ENCODE measurements around the gene DISC1.
"Not testable (repeated sequence)": the region's sequence is repeated elsewhere in the genome, so short reads cannot be mapped to it uniquely, and the experiment has no call there.

The DISC1 gene

DNA sequence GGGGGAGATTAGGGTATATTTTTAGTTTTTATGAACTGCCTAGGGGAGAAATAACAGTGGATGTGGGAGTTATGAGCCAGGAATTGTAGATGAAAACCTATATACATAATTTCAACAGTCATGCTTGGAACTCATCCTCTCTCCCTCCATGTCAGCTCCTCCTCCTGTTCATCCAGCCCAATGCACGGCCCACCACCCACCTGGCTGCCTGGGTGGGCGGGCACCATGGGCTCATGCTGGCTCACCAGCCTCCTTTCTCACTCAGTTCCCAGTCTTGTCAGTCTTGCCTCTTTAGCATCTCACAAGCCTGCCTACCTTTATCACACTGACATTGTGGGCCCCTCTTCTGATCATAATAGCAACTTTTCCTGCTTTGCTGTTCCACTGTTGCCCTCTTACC is 336.0 kb downstream of the DISC1 start:
- no peak for DNase-seq (ENCODE audit: low read depth)

DNA sequence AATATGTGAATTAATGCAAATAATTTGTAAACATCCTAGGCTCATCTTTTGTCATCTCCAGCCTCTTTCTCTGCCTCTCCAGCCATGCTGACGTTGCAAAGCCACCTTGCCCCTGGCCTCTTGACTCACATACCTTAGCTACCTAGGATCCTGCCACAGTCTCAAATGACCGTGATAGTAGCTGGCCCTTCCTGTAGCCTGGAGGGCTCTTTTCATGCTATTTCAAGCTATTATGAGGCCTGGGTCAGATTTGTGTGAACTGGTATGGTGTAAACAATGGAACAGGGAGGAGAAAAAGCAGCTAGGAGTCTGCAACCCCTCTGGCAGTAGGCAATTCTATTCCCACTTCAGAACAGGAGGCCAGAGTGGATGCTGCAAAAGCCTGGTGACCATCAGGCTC is 337.7 kb downstream of the DISC1 start:
- DNase-seq (ENCODE audit: low read depth) = no peak

DNA sequence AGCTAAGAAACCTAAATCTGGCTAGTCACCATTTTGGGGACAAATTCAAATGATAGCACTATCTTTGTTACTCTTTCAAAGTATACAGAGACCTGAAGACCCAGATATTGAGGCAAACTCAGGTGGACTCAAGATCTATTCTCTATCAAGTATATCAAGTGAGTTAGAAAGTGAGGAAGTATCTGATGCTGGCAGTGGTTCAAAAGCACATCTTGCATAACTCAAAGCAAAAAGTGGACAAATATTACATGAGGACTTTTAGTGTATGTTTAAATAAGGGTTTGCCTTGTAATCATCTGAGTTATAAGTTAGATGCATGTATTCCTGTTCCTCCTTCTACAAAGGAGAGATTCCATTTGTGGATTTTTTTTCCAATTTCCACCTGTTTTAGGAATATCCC is 338.4 kb downstream of the DISC1 start:
- DNase-seq (ENCODE audit: low read depth) = no peak

DNA sequence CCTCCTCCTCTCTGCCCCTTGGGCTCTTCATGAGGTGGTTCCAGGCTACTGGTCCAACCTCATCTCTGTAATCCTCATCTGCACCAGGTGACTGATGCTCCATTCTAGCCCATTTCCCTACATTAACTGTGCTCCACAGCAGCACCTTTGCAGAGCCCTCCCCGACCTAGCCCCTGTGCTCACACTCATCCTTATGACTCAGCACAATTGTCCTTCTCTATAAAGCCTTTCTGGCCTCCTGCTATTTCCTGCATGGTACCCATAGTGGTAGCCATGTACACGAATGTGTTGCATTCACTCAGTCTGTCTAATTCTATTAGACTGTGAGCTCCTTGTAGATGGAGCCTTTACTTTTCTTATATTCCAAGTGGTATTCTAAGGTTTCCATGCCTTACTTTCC is 339.0 kb downstream of the DISC1 start:
- no peak for DNase-seq (ENCODE audit: low read depth)

DNA sequence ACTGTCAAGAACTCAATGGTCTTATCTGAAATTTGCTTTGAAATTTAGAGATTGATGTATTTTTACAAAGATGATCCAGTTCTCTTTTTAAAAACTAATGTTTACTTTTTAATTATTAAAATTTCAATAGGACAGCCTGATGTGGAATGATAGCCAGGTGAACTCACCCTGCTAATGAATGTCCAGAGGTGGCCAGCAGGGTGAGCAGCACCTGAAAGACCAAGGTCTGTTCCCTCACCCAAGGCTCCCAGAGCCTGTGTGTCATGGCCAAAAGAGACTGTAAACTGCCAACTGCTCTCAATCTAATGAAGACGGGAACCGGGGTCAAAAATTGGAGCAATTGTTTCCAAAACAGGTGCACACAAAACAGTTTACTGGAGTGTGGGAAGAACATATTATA is 340.4 kb downstream of the DISC1 start:
- no peak for DNase-seq (ENCODE audit: low read depth)

DNA sequence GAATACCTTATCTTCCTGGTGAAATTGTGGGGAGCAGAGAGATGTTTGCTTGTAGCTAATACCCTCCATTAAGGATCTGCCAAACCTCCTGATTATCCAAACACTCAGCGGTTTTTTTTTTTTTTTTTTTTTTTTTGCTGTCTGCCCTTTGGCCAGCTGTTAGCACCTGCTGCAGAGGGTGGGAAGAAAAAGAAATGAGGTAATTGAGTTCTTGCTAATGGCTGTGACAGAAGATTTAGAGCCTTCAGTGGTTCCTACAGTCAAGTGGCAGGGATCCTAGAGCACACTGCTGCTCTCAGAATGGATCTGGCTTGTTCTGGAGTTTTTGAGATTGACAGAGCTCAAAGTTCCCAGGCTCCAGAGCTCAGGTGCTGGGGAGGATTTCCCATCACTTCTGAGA is 342.5 kb downstream of the DISC1 start:
- no peak for DNase-seq (ENCODE audit: low read depth)

DNA sequence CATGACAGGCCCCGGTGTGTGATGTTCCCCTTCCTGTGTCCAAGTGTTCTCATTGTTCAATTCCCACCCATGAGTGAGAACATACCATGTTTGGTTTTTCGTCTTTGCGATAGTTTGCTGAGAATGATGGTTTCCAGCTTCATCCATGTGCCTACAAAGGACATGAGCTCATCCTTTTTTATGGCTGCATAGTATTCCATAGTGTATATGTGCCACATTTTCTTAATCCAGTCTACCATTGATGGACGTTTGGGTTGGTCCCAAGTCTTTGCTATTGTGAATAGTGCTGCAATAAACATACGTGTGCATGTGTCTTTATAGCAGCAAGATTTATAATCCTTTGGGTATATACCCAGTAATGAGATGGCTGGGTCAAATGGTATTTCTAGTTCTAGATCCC is 343.2 kb downstream of the DISC1 start:
- not testable (repeated sequence) for DNase-seq (ENCODE audit: low read depth)

DNA sequence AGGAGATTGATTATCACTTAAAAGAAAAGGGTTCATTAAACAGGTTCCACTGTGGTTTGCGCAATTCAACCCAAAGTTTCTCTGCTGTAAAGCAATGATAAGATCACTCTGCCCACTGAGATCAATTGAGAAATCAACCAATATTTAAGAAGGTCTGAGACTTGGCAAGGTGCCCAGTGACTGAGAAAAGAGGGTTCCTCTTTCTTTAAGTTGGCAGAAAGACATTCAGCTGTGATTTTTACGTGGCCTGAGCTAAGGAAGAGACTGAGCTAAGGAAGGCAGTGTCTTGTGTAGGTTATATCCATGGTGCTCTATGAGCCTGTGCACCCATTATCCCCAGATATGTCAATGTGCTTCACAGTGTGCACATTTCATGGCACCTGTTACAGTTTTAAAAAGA is 344.1 kb downstream of the DISC1 start:
- DNase-seq (ENCODE audit: low read depth) = no peak

DNA sequence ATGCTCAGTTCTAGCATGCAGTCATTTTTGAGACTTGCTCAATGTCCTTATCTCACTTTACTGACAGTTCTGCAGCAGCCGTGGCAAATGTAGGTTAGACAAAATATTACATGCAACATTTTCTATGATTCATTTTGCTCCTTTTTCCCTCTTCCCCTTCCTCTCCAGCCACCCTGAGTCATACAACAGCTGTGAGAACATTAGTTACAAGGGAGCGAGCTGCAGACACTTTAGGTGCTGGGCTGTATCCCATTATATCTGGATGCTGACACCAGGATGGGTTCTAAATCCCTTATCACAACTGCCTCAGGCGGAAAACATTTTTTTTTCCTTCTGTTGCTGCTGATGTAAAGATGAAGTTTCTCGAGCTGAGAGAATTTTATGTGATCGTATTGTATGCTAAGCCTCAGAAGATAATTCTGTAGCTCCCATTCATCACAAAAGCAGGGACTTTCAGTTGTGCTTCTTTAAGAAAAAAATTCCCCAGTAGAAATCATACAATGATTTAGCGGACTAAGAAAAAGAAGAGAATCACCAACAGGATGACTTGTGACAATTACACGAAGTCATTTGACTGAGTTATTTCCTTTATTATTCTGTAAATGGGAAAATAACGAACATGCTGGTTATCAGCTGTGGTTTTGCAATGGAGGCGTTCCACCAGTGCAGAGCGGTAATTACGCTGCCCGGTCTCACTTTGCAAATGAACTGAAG is 345.0 kb downstream of the DISC1 start:
- peak; percentile 36 for DNase-seq (ENCODE audit: low read depth)

DNA sequence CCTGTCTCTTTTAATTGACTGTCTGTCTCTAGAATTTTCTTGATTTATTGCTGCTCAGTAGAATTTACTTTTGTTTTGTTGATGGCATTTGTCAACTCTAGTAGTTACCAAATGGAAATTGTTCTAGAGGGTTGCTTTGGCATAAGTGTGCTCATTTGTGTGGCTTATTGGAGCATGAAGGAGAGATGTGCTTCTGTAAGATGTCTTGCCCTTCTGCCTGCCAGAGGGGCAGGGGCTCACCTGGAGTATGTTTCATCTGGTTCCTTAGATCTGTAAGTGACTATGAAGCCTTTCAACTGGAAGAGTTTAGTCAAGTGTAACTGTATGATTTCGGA is 345.5 kb downstream of the DISC1 start:
- DNase-seq (ENCODE audit: low read depth) = no peak

DNA sequence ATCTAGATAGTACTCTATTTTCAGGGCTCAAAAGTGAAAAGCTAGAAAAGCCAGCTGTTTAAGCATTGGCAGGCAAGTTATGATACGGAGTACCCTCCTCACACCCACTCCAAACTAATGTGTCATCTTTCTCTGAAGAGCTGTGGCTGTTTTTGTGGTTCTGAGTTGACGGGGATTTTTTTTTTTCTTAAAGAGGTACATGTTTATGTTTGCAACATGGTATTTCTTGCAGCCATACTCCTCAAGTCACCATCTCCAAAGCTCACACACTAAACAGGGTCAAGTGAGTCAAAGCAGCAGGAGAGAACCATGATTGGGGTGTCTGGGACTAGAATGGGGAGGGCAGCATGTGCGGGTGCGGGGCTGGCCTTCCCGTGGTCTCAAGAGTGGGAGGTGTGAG is 347.2 kb downstream of the DISC1 start:
- DNase-seq (ENCODE audit: low read depth) = no peak

DNA sequence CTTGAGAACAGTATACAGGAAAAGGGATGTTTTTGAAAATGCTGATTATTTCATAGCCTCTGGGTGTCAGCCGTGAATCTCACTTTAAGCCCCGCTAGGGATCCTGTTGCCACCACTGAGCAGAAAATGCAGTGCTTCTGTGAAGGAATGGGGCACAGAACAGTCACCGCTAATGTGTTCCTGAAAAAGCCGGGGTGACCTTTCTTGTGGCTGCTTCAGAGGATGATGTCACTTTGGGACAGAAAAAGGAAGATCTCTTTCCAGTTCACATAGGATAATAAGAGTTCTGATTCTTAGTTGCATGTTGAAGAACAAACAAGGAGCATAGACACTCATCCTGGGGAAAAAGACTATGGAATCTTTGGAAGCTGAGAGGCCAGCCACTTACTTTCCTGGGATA is 349.6 kb downstream of the DISC1 start:
- DNase-seq (ENCODE audit: low read depth) = no peak

DNA sequence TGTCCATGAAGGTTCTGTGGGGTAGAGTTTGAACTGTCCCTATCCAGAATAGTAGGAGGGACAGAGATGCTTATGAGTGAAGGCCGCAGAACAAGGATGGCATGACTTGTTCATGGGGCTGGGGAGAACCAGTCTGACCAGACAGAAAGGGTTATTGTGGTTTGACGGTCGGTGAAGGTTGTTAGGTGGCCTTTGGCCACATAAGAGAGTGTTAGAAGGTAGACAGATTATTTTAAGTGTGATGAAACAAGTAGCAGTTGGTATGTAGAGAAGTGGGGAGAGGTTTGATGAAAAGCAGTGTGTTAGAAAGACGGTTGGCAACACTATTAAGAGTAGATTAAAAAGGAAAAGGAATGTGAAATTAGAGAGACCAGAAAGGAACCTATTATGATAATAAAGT is 355.1 kb downstream of the DISC1 start:
- DNase-seq (ENCODE audit: low read depth) = no peak

DNA sequence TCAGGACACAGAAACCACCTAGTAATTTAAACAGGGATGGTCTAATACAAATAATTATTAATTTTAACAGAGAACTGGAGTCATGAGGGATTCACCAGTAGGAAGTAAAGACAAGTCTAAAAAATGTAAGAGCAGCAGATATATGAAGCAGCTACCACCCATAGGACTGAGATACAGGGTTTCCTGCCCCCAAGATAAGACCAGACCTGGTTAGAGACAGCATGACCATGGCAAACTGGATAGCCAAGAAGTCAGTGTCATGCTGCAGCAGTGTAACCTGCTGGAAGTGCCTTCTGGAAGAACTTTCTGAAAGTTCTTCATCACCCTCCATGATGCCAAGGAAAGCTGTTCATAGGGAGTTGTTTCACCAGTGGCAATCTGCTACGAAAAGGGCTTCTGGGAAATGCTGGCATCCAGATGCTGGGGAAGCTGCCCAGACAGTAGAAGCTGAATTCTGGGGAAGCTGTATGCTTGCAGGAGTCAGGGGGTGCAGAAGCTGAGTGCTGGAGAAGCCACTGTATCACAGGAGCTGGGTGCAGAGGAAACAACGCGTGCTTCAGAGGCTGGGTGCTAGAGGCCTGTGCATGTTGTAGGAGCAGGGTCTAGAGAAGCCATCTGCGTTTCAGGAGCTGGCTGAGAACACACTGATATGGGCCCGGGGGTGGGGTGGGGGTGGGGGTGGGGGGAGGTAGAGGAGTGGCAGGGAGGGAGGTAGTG is 356.4 kb downstream of the DISC1 start:
- DNase-seq (ENCODE audit: low read depth) = no peak

DNA sequence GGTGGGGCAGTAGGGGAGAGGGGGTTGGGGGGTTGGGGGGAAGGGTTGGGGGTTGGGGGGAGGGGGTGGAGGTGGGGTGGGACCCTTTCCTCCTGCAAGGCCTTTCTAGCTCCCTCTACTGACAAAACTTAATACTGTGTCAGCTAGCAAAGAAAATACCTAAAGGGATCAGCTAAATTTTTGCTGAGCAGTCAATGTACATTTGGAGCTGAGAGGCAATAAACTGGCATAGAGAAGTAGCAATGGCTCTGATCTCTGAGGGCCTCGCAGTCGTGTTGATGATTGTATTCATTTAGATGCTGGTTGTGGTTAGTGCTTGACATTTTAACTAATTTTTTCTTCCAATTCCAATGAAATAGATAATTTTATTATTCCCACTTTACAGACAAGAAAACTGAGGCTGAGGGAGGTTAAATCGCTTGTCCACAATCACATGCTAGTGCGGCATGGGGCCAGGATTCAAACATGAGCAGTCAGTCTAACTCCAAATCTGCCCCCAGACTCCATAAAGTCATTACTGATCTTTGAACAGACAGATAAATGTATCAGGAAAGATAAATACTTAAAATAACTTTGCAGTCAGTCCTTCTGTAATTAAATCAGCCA is 357.1 kb downstream of the DISC1 start:
- DNase-seq (ENCODE audit: low read depth) = no peak

DNA sequence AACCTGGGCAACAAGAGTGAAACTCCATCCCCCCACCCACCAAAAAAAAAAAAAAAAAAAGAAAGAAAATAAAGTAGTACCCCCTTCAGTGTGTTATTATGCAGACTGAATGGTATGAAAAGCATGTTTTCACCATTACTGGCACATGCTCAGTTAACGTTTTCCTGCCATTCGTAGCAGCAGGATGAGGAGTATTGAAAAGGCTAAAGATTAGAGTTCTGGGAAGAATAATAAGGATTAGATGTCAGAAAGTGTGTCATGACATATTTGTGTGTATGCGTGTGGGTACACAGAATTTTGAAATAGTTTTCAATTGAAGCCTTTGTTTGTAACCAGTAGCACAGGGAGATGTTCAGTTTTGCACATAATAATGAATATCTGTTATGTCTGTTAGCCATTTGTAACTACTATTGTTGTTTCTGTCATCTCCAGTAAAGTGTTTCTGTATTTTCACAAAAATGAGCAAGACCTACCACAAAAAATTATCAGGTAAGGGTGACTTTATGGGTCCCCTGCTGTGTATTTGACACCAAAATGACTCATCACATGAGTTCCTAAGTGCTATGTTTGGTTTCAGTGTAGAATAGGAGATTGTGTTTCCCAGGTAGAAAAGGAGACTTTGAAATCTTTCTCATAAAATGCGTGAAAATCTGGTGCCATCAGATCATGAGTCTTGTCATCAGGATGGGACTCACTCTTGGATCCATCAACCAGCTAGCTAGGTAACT is 358.9 kb downstream of the DISC1 start:
- no peak for DNase-seq (ENCODE audit: low read depth)

DNA sequence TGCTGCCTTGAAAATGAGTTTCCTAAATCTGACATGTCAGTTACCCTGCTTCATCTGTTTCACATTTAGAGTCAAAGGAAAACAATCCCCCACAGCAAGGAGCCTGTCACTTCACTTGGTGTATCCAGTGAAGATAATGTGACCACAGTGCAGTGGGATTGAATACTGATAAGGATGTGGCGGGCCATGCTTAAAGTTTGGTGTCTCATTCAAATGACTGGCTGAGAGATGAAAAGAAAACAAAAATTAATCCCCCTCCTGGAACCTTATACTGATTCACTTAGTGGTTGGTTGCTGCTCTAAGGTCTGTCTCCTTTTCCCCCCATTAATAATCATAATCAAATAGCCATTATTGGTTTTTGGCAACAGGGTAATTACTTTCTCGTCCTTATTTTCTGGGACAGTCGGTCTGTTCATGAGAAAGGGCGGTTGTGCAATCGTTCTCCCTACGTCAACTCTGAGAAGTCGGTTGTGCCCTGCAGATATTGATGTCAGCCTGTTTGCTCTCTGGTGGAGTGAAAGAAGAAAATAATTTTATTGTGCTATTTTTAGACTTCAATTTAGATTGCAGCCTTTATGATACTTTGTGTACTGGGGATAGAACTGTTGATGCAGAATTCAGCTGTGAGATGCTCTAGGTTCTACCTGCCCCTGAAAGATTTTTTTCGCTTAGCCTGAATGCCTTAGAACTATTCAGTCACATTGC is 360.2 kb downstream of the DISC1 start:
- no peak for DNase-seq (ENCODE audit: low read depth)

DNA sequence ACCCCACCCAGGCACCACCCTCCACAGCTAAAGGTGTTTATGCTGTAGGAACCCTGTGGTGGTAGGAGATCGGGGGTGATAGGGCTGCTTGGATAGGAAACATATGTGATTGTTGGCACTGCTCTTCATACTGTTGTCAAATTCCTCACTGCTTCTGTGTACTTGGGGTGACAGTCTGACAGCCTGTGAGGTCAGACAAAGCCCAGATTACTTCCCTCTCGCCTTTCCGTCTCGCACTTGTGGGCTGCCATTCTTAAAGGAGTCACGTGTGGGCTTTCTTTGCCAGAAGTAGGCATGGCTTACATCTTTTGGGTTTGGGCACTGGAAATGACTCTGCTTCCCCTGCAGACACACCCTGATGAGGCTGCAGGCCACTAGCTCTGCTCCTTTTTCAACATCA is 363.8 kb downstream of the DISC1 start:
- DNase-seq (ENCODE audit: low read depth) = no peak

DNA sequence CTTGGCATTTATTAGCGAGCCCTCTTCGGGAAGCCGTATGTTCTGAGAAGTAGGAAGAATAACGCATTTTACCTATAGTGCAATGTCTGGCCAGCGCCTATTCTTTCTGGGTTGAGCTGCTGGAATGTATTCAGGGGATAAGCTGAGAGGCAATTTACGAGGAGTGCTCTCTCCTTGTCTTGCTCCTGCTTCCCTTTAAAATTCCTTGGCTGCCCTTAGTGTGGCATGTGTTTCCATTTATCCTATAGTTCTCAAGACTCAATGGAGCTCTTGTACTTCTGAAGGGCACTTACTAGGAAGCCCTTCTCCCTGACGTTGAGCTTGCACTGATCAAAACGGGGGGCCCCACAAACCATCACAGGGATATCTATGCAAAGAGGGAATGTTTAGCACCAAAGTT is 364.6 kb downstream of the DISC1 start:
- DNase-seq (ENCODE audit: low read depth) = no peak

DNA sequence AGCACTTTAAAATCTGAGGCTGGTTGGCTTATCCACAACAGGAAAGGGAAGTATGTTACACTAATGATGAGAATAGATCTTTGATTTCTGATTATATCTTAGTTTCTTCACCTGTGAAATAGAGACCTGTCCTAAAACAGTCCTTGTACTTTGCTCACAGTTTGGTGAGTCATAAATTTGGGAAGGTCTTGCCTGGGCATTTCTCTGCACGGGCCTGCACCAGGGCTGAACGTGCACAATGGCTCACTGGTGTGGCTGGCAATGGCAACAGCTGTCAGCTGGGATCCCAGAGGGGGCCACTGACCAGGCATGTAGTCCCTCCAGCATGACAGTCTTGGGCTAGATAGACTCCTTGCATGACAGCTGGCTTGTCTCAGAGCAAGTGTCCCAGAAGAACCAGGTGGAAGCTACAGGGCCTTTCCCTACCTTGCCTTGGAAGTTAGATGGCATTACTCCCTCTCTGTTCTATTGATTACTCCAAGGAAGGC is 367.4 kb downstream of the DISC1 start:
- DNase-seq (ENCODE audit: low read depth) = no peak

DNA sequence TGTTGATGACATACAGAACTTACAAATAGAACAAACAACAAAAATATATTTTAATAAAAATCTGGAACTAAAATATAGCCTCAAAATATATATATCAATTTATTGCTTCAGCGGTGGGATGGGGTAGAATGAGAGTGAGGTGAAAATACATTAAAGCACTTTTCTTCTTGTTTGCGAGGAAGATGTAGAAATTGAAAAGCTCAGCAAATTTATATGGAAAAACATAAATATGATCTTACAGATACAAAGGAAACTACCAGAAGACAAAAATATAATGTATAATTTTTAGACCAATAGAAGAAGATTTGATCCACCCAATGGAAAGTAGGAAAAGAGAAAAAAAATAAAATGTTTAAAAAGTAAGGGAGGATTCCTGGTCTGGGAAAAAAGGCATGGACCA is 372.2 kb downstream of the DISC1 start:
- no peak for DNase-seq (ENCODE audit: low read depth)

DNA sequence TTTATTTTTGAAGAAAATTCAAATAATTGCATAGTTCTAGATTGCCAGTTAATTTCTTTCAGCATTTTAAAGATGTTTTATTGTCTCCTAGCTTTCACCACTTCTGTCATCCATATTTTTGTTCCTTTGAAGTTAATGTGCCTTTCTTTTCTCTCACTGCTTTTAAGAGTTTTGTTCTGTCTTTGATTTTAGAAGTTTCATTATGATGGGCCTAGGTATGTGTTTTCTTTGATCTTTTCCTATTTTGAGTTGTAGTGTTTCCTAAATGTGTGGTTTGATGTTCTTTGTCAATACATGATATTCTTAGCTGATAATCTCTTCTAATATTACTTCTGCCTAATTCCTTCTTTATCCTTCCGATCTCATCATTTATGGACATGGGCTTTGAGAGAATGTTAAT is 378.7 kb downstream of the DISC1 start:
- no peak for DNase-seq (ENCODE audit: low read depth)
